PFSK-1 (cell line): ENCODE measurements around the gene CACNB1.

Experiments used
- FOXP2 ChIP-seq: optimal IDR thresholded peaks from 2 replicates; pipeline ENCODE3; 2011; ENCODE audit warnings: borderline replicate concordance, control low read depth, inconsistent platforms; ENCODE audit not compliant: insufficient read depth; ENCODE audit errors: extremely low read length, extremely low read depth
- POLR2AphosphoS5 ChIP-seq: IDR thresholded peaks from 2 replicates; pipeline ENCODE4 v1.6.1; 2012; ENCODE audit warnings: low read depth, mild to moderate bottlenecking, control low read depth, low read length, moderate library complexity
- SIN3A ChIP-seq: IDR thresholded peaks from 2 replicates; pipeline ENCODE4 v1.6.1; 2012; ENCODE audit warnings: mild to moderate bottlenecking, low read length, moderate library complexity, borderline replicate concordance; ENCODE audit not compliant: insufficient read depth
- TAF1 ChIP-seq: IDR thresholded peaks from 2 replicates; pipeline ENCODE4 v1.6.1; 2012; ENCODE audit warnings: low read length, control low read depth, borderline replicate concordance; ENCODE audit not compliant: insufficient read depth
- TF ChIP-seq, protein P1 (sequence below), 2 experiments: IDR thresholded peaks; 2 replicates each; pipeline versions ENCODE4 v1.6.1 to v1.8.0; 2011 to 2012; ENCODE audit warnings: low read depth in 2 of 2, low read length in 2 of 2, control low read depth in 1 of 2, inconsistent platforms in 1 of 2, mild to moderate bottlenecking in 1 of 2, moderate library complexity in 1 of 2; ENCODE audit not compliant: insufficient read depth in 1 of 2

CACNB1 gene

DNA sequence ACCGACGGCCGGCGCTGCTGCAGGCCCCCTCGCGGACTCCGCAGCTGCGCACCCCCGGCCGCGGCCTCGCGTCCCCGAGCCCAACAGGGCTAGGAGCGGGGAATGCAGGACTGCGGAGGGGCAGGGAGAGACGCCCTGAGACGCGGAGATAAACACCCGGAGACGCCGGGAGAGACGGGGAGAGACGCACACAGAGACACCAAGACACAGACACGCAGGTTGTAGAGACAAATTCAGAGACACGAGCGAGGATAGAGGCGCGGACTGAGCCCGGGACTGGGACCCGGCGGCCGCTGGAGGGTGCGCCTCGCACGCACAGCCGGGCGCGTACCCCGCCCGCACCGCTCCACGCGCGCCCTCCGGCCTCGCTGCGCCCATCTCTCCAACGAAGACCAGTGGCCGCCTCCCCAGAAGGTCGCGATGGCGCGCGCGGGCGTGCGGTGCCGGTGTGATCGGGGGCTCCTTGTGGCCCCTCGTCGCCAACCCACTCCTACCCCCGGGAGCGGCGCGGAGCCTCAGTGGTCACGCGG lies 27.4 kb upstream of the CACNB1 start:
- TF ChIP-seq POLR2AphosphoS5 (no peak), FOXP2 (no peak), TAF1 (no peak), SIN3A (no peak)
- TF ChIP-seq, protein P1, sequence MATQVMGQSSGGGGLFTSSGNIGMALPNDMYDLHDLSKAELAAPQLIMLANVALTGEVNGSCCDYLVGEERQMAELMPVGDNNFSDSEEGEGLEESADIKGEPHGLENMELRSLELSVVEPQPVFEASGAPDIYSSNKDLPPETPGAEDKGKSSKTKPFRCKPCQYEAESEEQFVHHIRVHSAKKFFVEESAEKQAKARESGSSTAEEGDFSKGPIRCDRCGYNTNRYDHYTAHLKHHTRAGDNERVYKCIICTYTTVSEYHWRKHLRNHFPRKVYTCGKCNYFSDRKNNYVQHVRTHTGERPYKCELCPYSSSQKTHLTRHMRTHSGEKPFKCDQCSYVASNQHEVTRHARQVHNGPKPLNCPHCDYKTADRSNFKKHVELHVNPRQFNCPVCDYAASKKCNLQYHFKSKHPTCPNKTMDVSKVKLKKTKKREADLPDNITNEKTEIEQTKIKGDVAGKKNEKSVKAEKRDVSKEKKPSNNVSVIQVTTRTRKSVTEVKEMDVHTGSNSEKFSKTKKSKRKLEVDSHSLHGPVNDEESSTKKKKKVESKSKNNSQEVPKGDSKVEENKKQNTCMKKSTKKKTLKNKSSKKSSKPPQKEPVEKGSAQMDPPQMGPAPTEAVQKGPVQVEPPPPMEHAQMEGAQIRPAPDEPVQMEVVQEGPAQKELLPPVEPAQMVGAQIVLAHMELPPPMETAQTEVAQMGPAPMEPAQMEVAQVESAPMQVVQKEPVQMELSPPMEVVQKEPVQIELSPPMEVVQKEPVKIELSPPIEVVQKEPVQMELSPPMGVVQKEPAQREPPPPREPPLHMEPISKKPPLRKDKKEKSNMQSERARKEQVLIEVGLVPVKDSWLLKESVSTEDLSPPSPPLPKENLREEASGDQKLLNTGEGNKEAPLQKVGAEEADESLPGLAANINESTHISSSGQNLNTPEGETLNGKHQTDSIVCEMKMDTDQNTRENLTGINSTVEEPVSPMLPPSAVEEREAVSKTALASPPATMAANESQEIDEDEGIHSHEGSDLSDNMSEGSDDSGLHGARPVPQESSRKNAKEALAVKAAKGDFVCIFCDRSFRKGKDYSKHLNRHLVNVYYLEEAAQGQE (IDR thresholded peaks at IDR 0.05; ENCODE audit: insufficient read depth in 1 of 2, low read depth in 2 of 2, low read length in 2 of 2) = no peak

DNA sequence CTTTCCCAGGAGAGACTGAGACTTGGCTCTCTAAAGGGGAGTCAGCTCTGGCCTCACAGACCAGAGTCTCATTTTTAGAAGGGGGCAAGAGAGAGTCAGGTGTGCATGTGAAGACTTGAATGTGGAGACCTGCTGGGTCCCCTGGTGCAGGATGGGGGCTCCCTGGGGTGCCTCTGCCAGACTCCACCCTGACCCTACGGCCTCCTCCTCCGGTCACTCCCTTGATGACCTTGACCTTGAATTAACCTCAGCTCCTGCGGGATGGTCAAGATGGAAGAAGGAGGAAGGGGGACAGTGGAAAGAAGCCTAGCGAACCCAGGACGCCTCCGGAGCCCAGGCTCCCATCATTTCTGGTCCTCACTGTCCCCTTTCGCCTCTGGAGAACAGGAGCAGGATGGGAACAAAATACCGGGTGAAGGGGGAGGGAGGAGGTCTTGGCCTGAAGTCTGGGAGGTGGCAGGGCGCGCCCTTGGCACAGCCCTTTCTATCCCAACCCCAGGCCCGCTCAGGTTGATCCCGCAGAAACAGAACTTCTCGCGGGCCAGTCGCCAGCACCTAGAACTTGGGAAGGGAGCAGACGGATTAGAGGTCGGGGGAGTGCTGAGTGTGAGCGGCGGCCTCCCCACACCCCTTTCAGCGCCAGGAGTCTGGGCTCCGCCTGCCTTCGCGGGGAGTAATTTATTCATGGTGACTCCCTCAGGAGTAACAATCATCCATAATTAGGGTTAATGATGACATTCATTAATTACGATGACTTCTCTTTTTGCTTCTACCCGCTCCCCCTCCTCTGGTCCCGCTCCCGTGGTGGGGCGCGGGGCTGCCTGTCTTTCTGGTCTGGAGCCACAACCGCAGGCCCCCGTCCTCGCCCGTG lies 26.7 kb upstream of the CACNB1 start:
- no peak for TF ChIP-seq FOXP2

DNA sequence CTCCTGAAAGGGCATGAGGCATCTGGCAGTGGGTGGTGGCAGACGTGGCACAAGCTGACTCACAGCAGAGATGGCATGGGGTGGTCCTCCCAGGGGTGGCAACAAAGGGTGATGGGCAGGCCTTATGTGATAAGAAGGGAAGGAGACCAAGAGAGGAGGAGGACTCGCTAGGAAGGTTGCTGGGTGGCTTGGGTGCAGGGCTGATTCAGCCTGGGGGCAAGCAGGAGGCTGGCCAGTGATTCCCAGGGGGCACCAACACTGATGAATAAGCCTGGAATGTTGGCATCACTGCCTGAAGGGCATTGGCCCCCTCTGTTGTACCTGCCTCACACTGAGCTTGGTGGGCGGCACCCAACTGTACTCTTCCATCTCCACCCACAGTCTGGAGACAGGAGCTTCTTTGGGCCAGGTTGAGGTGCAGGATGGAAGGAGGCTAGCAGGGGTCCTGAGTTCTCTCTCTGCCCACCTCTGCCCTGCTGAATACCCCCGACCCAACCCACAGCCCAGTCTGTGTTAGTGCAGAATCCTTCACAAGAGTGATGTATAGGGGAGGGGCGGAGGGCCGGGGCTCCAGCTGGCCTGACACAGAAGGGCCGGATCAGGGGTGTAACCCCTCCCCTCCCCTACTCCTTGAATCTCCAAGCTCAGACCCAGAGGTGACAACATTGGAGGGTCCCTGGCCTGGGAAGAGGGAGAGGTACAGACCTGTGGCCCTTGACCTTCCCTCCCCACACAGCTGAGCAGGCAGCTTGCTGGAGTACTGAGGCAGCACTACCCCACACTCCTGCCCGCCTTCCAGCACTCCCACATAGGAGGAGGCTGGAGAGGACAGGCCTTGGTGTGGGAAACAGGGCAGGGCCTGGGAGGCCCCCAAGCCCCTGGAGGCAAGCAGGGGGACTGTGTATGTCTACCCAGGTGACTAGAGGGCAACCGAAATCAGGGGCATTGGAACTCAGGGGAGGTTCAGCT lies 25.7 kb upstream of the CACNB1 start:
- TF ChIP-seq, protein P1 (IDR thresholded peaks at IDR 0.05; ENCODE audit: insufficient read depth in 1 of 2, low read depth in 2 of 2, low read length in 2 of 2) = no peak
- TF ChIP-seq SIN3A (no peak), POLR2AphosphoS5 (no peak), FOXP2 (no peak), TAF1 (no peak)

DNA sequence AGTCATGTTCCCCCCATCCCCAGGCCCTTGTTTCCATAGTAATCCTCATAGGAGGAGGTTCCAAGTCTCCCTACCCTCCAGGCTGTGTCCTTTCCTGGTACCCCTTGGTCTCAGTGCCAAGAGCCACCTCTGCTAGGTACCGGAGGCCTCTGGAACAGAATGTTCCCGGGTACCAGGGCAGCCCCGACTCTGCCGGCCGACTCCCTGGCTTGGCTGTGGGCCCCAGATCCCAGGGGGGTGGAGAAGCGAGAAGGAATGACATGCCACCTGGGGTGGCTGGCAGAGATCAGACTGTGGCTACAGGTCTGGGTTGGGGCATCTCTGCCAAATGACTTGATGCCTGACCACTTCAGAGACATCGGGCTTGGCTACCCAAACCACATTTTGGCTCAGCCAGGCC lies 24.7 kb upstream of the CACNB1 start:
- TF ChIP-seq, protein P1 (IDR thresholded peaks at IDR 0.05; ENCODE audit: insufficient read depth in 1 of 2, low read depth in 2 of 2, low read length in 2 of 2) = no peak
- TF ChIP-seq POLR2AphosphoS5 = no peak
- no peak for TF ChIP-seq SIN3A
- no peak for TF ChIP-seq TAF1

DNA sequence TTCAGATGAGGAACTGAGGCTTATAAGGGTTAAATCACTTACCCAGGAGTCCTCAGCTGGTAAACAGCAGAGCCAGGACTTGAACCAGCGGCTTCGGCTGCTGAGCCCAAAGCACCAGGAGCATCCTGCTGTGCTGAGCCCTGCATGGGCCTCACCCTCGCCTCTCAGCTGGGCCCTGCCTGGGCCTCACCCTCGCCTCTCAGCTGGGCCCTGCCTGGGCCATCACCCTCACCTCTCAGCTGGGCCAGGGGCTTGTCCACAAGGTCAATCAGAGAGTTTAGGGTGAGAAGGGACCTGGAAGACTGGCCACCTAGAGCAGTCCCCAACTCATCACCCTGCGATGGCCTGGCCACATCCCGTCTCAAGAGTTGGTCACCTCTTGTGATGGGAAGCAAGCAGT lies 24.1 kb upstream of the CACNB1 start:
- TF ChIP-seq FOXP2 = no peak
- TF ChIP-seq, protein P1 (IDR thresholded peaks at IDR 0.05; ENCODE audit: insufficient read depth in 1 of 2, low read depth in 2 of 2, low read length in 2 of 2) = no peak
- no peak for TF ChIP-seq TAF1
- no peak for TF ChIP-seq POLR2AphosphoS5
- TF ChIP-seq SIN3A = no peak
